GM12892 (cell line): ENCODE measurements around the gene NCAPG2.

ENCODE experiments used
- POLR2A ChIP-seq: IDR thresholded peaks from 2 replicates; pipeline ENCODE4 v1.6.1; 2011; ENCODE audit warnings: low read depth, low read length, control low read depth
- POLR2AphosphoS5 ChIP-seq: IDR thresholded peaks from 2 replicates; pipeline ENCODE4 v1.6.1; 2011; ENCODE audit warnings: low read depth, low read length, control low read depth
- TAF1 ChIP-seq: IDR thresholded peaks from 2 replicates; pipeline ENCODE4 v1.6.1; 2011; ENCODE audit warnings: low read depth, mild to moderate bottlenecking, control low read depth, low read length, borderline replicate concordance

- TF ChIP-seq POLR2A, result no peak
- TF ChIP-seq POLR2AphosphoS5, result no peak
- no peak for TF ChIP-seq TAF1
Observed at GRCh38 chr7:158746957-158747356, 42.4 kb upstream of the NCAPG2 start.
